WERI-Rb-1 (cell line): ENCODE results near the gene ANO3.

Experiments
- DNase-seq: peaks from one replicate; pipeline ENCODE4 v3.0.0-alpha.2; 2020
- H3K27ac ChIP-seq: fragments of 250-450 bp; sonication (Bioruptor Pico); 2 replicates; pipeline ENCODE4 v1.5.1; 2020; ENCODE audit warnings: mild to moderate bottlenecking, moderate library complexity
- H3K27me3 ChIP-seq: fragments of 250-450 bp; sonication (Bioruptor Pico); 2 replicates; pipeline ENCODE4 v1.5.1; 2021; ENCODE audit warnings: mild to moderate bottlenecking, low read depth, moderate library complexity; ENCODE audit not compliant: insufficient read depth, severe bottlenecking
- H3K36me3 ChIP-seq: fragments of 250-450 bp; sonication (Bioruptor Pico); 2 replicates; pipeline ENCODE4 v1.5.1; 2020; ENCODE audit warnings: mild to moderate bottlenecking, moderate library complexity
- H3K4me3 ChIP-seq: 2 replicates; pipeline ENCODE4 v1.5.1; 2011; ENCODE audit warnings: low read depth, mild to moderate bottlenecking, control low read depth, low read length
- H3K9me3 ChIP-seq: fragments of 250-450 bp; sonication (Bioruptor Pico); 2 replicates; pipeline ENCODE4 v1.5.1; 2021; ENCODE audit warnings: mild to moderate bottlenecking, moderate library complexity; ENCODE audit not compliant: severe bottlenecking
- TF ChIP-seq, protein P1 (sequence below): IDR thresholded peaks from 2 replicates; pipeline ENCODE4 v1.5.1; 2011; ENCODE audit warnings: low read depth, mild to moderate bottlenecking, control low read depth, inconsistent platforms, low read length

The ANO3 gene

DNA sequence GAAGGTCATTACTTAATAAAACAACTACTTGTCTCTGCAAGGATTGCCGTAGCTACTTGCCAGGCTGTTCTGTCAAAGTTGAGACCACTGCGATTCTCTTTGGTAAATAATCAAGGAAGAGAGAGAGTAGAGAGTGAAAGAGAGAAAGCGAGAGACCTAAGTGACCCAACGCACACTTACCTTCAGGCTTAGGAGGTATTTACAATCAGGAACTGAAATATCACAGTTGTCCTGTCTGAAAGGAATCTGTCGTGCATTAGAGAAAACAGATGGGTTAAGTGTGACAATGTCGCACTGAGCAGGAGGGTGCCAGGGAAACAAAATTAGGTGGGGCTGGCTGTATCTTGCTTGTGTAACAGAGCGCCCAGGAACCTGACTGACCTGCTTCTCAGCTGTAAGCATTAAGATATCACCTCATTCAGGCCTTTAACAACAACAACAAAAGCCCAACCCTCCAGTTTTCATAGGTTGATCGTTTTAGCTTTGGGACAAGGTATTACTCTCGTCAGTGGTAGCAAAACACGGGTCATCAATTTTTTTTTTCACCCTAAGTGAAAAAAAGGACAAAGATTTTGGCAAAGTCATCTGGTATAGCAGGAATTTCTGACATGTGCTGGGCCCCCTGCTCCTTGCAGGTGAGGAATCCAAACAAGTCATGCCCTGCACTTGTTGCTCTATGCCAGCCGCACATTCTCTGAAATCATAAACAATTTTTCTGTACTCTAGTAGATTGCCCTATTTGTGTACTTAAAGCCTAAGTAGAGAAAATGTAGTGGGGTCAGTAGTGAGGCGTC, 240.1 kb downstream of the ANO3 start, which contains the start of gene MUC15:
Gene MUC15, minus strand, starts transcription at position 403 of the 794 bp plus-strand sequence. CDS start 5,169 bp downstream, outside the sequence.
- DNase-seq: no peak
- H3K27me3 ChIP-seq: no peaks in the 10 kb centered on the region
- no peaks in the 10 kb centered on the region for H3K9me3 ChIP-seq
- H3K36me3 ChIP-seq: no peaks in the 10 kb centered on the region
- H3K27ac ChIP-seq: no peak within 1 kb of the TSS
- TF ChIP-seq, protein P1, sequence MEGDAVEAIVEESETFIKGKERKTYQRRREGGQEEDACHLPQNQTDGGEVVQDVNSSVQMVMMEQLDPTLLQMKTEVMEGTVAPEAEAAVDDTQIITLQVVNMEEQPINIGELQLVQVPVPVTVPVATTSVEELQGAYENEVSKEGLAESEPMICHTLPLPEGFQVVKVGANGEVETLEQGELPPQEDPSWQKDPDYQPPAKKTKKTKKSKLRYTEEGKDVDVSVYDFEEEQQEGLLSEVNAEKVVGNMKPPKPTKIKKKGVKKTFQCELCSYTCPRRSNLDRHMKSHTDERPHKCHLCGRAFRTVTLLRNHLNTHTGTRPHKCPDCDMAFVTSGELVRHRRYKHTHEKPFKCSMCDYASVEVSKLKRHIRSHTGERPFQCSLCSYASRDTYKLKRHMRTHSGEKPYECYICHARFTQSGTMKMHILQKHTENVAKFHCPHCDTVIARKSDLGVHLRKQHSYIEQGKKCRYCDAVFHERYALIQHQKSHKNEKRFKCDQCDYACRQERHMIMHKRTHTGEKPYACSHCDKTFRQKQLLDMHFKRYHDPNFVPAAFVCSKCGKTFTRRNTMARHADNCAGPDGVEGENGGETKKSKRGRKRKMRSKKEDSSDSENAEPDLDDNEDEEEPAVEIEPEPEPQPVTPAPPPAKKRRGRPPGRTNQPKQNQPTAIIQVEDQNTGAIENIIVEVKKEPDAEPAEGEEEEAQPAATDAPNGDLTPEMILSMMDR: no peak
- no peak within 1 kb of the TSS for H3K4me3 ChIP-seq

DNA sequence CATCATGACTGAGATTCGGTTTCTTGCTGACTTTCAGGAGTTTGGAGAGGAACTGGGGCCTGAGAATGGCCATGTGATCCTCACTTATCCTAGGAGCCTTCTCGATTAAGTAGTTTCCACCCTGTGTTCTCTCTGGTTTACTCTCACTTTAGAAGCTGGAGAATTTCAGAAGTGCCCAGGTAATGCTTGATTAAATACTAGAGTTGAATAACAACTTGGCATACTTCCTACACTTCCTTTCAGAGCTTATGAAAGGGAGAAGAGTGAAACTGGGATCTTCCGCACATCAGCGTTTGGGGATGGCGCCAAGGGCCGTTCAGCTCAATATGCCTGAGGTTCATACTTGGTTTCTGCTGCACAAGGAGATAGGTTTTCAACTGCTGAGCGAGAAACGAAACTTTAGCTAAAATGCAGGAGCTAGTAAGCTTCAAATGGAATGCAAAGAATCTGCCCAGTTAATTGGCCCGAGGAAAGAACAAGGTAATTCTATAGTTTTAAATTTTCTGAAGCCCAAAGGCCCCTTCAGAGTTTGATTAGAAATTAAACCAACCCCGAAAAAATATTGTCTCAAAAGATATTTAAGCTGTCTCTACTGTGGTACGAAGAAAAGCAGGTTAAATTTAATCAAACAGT, 241.0 kb downstream of the ANO3 start:
- TF ChIP-seq, protein P1: no peak
- DNase-seq: no peak
- H3K9me3 ChIP-seq: no peaks in the 10 kb centered on the region
- no peak overlapping the region for H3K4me3 ChIP-seq
- no peaks in the 10 kb centered on the region for H3K27me3 ChIP-seq
- no peak overlapping the region for H3K27ac ChIP-seq
- no peaks in the 10 kb centered on the region for H3K36me3 ChIP-seq

DNA sequence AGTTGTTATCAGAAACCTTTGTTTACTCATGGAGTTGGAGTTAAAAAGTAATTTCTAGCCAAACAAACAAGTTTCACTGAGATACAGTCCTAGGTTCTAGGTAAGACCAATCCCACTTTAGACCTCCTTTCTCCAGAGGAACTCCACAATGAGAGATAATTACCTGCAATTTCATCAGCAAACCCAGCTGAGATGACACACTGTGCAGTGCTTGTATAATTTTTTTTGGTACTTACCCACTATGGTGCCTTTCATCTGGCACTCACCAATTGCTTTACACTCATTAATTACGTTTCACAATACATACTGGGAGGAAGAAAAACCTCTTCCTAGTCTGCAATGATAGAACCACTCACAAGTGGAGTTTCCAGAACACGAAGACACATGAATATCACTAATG, 242.0 kb downstream of the ANO3 start:
- Histone ChIP-seq H3K36me3 (no peaks in the 10 kb centered on the region), H3K9me3 (no peaks in the 10 kb centered on the region), H3K27me3 (no peaks in the 10 kb centered on the region), H3K27ac (no peak overlapping the region), H3K4me3 (no peak overlapping the region)
- no peak for DNase-seq
- TF ChIP-seq, protein P1: no peak

DNA sequence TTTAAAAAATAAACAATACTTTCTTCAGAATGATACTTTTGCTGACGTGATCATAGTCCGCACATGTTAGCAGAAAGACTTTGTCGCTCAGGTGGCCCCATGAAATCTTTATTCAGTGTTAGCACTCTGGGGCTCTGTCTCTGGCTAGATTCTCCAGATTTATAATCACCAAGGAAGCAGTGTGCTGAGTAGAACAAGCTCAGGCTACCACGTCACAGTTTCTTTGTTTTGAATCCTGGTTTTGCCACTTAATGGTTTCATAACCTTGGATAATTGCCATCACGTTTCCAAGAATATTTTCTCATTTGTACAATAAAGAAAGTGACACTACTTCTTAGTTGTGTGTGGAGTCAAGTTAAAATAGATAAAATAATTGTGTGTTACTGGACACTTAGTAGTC, 244.0 kb downstream of the ANO3 start:
- no peak for DNase-seq
- TF ChIP-seq, protein P1: no peak
- Histone ChIP-seq H3K4me3 (no peak overlapping the region), H3K36me3 (no peaks in the 10 kb centered on the region), H3K9me3 (no peaks in the 10 kb centered on the region), H3K27ac (no peak overlapping the region), H3K27me3 (no peaks in the 10 kb centered on the region)

DNA sequence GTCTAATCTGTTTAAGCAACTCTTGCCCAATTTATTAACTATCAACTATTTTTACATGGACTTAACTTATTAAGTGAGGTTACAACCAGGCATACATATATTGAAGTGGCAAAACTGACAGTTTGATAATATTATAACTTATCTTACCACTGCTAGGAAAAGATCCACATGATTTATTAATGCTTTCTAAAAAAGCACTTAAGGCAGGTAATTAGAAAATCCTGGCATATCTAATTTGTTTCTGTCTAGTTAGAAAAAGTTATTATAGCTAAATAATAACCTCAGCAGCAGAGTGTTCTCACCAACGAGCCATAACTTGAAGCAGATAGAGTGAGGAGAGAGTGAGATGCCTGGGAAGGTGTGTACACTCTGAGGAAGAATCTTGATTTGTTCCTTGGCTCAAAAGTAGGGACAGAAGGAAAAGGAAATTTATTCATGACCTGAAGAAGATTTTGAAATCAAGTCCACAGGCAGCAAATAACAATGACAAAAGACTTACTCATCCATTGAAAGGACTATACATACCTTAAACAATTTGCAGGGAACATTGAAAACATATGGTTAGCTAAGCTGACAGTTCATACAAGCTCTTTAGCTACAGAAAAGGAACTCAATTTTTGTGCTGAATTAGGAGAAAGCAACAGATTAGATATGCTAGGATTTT, 247.2 kb downstream of the ANO3 start:
- no peaks in the 10 kb centered on the region for H3K27me3 ChIP-seq
- no peaks in the 10 kb centered on the region for H3K9me3 ChIP-seq
- H3K27ac ChIP-seq: no peak overlapping the region
- H3K36me3 ChIP-seq: no peaks in the 10 kb centered on the region
- TF ChIP-seq, protein P1: no peak
- no peak overlapping the region for H3K4me3 ChIP-seq
- no peak for DNase-seq
